Uterus (tissue), 2 donors: ENCODE data around the gene GFRA4.

Experiments
- POLR2A ChIP-seq, 2 donors: fragments of 450-650 bp; IDR thresholded peaks; one replicate each; pipeline ENCODE4 v1.6.1; 2016; ENCODE audit warnings: antibody characterized with exemption in 2 of 2, mild to moderate bottlenecking in 1 of 2, moderate library complexity in 1 of 2
- TF ChIP-seq, protein P1 (sequence below), 4 experiments: fragments of 200-600 bp in 2 of 4; fragments of 450-650 bp in 2 of 4; sonication (generic) in 2 of 4; IDR thresholded peaks; one replicate each; pipeline ENCODE4 v1.5.1; 2016 to 2019; ENCODE audit warnings: antibody characterized with exemption in 4 of 4, mild to moderate bottlenecking in 2 of 4, moderate library complexity in 1 of 4

DNA sequence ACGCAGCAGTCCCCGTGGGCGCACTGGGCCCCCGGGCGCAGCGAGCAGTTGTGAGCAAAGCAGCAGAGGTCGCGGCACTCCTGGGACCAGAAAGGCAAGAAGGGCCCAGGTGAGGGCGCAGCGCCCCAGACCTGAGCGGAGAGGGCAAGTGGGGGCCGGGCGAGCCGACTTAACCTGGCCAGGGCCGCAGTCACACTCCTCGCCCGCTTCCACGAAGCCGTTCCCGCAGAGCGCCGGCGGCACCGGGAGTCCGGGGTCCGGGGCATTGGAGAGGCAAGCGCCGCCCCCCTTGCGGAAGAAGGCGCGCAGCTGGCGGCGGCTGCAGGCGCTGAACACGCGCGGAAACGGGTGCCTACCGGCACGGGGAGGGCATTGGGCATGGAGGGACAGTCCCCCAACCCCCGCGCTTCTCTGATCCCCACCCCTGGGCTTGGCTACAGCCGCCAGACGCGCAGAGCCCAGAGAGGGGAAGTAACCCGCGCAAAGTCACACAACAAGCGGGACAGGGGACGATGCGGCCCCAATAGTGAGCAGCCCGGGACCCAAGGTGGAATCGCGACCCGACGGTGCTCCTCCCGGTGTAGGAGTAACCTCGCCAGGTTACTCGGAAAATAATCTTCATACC, 9.5 kb upstream of the GFRA4 start:
- TF ChIP-seq, protein P1, sequence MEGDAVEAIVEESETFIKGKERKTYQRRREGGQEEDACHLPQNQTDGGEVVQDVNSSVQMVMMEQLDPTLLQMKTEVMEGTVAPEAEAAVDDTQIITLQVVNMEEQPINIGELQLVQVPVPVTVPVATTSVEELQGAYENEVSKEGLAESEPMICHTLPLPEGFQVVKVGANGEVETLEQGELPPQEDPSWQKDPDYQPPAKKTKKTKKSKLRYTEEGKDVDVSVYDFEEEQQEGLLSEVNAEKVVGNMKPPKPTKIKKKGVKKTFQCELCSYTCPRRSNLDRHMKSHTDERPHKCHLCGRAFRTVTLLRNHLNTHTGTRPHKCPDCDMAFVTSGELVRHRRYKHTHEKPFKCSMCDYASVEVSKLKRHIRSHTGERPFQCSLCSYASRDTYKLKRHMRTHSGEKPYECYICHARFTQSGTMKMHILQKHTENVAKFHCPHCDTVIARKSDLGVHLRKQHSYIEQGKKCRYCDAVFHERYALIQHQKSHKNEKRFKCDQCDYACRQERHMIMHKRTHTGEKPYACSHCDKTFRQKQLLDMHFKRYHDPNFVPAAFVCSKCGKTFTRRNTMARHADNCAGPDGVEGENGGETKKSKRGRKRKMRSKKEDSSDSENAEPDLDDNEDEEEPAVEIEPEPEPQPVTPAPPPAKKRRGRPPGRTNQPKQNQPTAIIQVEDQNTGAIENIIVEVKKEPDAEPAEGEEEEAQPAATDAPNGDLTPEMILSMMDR (IDR thresholded peaks at IDR 0.05), result no peak
- no peak for TF ChIP-seq POLR2A (IDR thresholded peaks at IDR 0.05)
